NCI-H1092 (cell line): ENCODE results near the gene RIN3.

Source experiments
- DNase-seq: peaks from one replicate; lab custom pipeline; 2025; lab: John Stamatoyannopoulos, UW

Gene RIN3

GRCh38 chr14:92651106-92651757 lies 137.7 kb downstream of the RIN3 start:
- DNase-seq, result no peak

DNA sequence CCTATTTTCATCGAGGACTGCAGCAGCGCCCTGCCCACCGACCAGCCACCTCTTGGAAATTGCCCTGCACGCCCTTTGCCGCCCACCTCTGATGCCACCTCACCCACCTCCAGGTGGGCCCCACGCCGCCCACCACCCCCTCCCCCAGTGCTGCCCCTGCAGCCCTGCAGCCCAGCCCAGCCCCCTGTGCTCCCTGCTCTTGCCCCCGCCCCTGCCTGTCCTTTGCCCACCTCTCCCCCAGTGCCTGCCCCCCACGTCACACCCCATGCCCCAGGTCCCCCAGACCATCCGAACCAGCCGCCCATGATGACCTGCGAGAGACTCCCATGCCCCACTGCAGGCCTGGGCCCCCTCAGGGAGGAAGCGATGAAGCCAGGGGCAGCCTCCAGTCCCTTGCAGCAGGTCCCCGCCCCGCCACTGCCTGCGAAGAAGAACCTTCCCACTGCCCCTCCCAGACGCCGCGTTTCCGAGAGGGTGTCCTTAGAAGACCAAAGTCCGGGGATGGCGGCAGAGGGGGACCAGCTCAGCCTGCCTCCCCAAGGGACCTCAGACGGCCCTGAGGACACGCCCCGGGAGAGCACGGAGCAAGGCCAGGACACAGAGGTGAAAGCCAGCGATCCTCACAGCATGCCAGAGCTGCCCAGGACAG lies 138.3 kb downstream of the RIN3 start:
- DNase-seq, result no peak

- no peak for DNase-seq
Observed at GRCh38 chr14:92652413-92653151, 139.0 kb downstream of the RIN3 start.

- DNase-seq, result no peak
Observed at GRCh38 chr14:92653162-92653651, 139.6 kb downstream of the RIN3 start.

- no peak for DNase-seq
Observed at GRCh38 chr14:92654239-92654901, 140.8 kb downstream of the RIN3 start.

GRCh38 chr14:92655419-92656201 lies 142.0 kb downstream of the RIN3 start:
- no peak for DNase-seq

DNA sequence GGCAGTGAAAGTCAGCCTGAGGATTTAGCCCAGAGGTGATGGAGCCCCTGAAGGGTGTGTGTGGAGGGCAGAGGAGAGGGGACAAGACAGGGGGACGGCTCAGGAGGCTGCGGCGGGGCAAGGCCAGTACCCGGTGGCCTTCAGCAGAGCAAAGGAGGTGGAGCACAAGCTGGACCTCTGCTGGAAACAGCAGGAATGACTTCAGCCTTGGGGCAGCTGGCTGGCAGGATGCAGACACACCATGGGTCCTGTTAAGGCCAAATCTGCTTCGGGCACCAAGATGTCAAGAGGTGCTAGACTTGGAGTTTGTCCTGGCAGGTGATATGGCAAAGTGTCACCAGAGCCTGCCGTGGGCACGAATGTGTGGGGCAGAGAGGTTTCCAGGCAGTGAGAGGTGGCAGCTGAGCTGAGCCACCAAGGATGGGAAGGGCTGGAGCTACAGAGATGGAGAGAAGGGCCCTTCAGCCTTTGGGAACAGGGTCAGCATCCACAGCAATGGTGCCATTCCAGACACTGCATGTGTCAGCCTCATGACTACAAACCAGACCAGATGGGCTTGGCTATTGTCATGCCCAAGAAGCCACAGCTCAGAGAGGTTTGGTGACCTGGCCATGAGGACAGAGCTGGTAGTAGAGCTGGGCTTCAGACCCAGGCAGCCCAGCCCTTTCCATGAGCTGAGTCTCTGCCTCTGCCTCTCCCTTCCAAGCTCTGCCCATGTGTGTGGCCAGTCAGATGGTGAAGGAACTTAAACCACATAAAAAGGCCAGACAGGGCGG lies 142.9 kb downstream of the RIN3 start:
- no peak for DNase-seq

DNA sequence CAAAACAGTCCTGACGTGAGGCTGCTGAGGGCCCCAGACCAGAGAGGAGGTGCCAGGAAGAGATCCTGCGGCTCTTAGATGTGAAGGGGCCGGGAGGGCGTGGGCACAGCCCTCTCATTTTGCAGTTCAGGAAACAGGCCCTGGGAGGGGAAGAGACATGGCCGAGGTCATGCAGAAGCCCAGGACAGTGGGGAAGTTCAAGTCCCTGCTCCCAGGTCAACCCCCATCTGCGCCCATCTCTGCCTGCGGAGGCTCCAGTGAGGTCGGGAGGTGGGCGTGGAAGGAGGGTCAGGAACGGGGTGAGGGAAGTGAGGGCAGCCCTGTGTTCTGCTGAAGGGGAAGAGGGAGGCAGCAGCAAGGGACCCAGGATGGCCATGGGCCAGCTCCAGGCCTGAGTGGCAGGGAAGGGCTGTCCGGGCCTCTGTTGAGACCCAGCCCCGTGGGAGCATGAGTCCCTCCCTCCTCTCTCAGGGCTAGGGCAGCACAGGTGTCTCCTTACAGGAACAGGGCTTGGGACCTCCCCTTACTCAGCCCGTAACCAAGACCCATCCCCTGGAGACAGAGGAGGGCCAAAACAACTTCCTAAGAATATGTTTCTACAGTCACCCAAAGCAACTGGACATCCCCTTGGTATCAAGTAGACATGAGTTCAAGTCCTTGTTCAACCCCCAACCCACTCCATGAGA lies 144.0 kb downstream of the RIN3 start:
- DNase-seq, result no peak

DNA sequence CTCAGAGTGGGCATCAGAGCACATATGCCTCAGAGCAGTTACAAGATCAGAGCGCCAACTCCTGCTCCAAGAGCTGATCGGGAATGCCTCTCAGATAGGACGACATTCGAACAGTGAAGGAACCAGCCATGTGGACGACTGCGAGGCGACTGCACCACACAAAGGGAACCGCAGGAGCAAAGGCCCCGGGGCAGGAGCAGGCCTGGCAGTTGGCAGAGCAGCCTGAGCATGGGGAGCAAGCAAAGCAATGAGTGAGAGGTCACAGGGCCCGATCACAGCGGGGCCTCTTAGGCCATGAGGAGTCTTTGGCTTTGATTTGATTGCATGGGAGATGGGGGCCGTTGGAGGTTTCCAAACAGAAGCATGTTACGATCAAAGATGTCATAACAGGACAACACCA lies 144.6 kb downstream of the RIN3 start:
- DNase-seq, result no peak

GRCh38 chr14:92658684-92659083 lies 145.1 kb downstream of the RIN3 start:
- DNase-seq, result no peak

GRCh38 chr14:92659765-92660561 lies 146.4 kb downstream of the RIN3 start:
- no peak for DNase-seq

DNA sequence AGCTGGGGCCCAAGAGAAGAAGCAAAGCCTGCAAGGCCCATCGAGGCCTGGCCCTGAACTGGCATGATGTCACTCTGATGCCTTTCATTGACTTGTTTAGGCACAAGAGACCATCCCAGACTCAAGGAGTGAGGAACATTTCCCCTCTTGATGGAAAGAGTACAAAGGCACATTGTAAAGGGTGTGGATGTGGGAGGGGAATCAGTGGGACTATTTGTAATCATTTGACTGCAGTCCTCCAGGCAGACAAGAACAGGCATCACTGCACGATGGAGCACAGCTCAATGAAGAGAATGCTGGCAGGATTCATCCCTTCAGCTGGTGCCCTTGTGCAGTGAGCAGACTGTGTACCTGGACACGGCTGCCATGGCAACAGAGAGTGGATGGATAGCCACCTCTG lies 147.0 kb downstream of the RIN3 start:
- no peak for DNase-seq

GRCh38 chr14:92663049-92663448 lies 149.5 kb downstream of the RIN3 start:
- no peak for DNase-seq

DNA sequence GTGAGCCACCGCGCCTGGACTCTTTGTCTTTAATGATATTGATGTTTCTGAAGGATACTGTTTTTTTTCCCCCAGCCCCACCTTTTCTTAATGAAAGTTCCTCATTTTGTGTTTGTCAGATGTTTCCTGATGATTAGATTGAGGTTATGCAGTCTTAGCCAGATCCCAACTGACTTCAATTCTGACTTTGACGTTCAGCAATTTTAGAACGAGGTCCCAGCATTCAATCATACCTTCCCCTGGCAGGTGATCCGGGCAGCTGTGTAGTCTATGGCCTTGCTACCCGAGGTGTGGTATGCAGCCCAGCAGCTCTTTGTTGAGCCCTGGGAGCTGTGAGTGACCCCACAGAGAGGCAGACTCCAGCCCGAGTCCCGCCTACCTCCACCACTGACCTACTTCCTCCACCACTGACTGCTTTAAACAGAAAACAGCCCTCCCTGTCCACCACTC lies 152.1 kb downstream of the RIN3 start:
- DNase-seq, result no peak

DNA sequence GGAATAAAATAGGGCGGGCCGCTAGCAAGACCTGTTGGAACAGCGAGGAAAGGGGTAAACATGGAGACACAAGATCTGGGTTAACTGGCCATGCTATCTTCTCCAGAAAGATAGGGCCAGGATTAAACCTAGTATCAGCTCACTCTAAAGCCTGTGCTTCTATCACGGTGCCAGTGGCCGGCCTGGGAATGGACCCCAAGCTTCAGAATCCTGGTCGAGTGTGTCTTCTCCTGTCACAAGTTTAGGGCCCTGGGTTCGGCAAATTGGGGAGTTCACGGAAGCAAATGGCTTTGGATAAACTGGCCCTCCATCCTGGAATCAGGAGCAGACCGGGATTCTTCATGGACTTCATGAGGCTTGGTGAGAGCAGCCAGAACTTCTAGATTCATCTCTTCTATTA lies 152.7 kb downstream of the RIN3 start:
- no peak for DNase-seq

- DNase-seq, result no peak
Observed at GRCh38 chr14:92668276-92668973, 154.8 kb downstream of the RIN3 start.

- no peak for DNase-seq
Observed at GRCh38 chr14:92670160-92670559, 156.6 kb downstream of the RIN3 start.

- DNase-seq, result no peak
Observed at GRCh38 chr14:92670643-92671366, 157.2 kb downstream of the RIN3 start.
